GM18505 (cell line): ENCODE measurements around the gene NDUFB2.
"Not testable (repeated sequence)": the region's sequence is repeated elsewhere in the genome, so short reads cannot be mapped to it uniquely, and the experiment has no call there.

Experiments used
- ATAC-seq: cut with Tn5 transposase; IDR thresholded peaks from one replicate; pipeline ENCODE4 v1.9.1; 2021; ENCODE audit not compliant: unreplicated experiment
- POLR2A ChIP-seq: IDR thresholded peaks from 4 replicates; pipeline ENCODE4 v1.6.1; 2011; ENCODE audit warnings: borderline replicate concordance; ENCODE audit not compliant: insufficient read depth, insufficient read length; ENCODE audit errors: extremely low read depth

NDUFB2 gene

GRCh38 chr7:140661124-140661523 is 35.4 kb upstream of the NDUFB2 start:
- no peak for ATAC-seq
- no peak for TF ChIP-seq POLR2A

- ATAC-seq, result not testable (repeated sequence)
These were observed 33.6 kb upstream of the NDUFB2 start for GRCh38 chr7:140662938-140663337.

- no peak for ATAC-seq
- TF ChIP-seq POLR2A, result no peak
These were observed 29.0 kb upstream of the NDUFB2 start for GRCh38 chr7:140667476-140667875.

GRCh38 chr7:140668641-140669040 is 27.9 kb upstream of the NDUFB2 start:
- no peak for ATAC-seq
- no peak for TF ChIP-seq POLR2A

GRCh38 chr7:140669352-140669751 is 27.2 kb upstream of the NDUFB2 start:
- no peak for ATAC-seq
- TF ChIP-seq POLR2A, result no peak

GRCh38 chr7:140669862-140670261 is 26.6 kb upstream of the NDUFB2 start:
- ATAC-seq, result not testable (repeated sequence)

GRCh38 chr7:140670343-140670935 is 26.1 kb upstream of the NDUFB2 start:
- no peak for ATAC-seq
- TF ChIP-seq POLR2A, result no peak

- no peak for TF ChIP-seq POLR2A
- no peak for ATAC-seq
These were observed 24.5 kb upstream of the NDUFB2 start for GRCh38 chr7:140671966-140672365.

- peak; percentile 55 for TF ChIP-seq POLR2A
- peak; percentile 49 for ATAC-seq
These were observed 24.0 kb upstream of the NDUFB2 start, which contains the start of gene ADCK2 for GRCh38 chr7:140672382-140673062. Gene ADCK2 (plus strand): TSS chr7:140672945. CDS start chr7:140673331, 386 bp downstream.

GRCh38 chr7:140673063-140673773 is 23.3 kb upstream of the NDUFB2 start:
- ATAC-seq, result peak; percentile 44
- no peak for TF ChIP-seq POLR2A

GRCh38 chr7:140673774-140674155 is 22.7 kb upstream of the NDUFB2 start:
- no peak for TF ChIP-seq POLR2A
- no peak for ATAC-seq

GRCh38 chr7:140674356-140674800 is 22.1 kb upstream of the NDUFB2 start:
- peak; percentile 25 for ATAC-seq
- no peak for TF ChIP-seq POLR2A

GRCh38 chr7:140674899-140675701 is 21.4 kb upstream of the NDUFB2 start:
- no peak for ATAC-seq
- no peak for TF ChIP-seq POLR2A
